Nephron (organoid): ENCODE results near the gene SLX1A.
"Not testable (repeated sequence)": the region's sequence is repeated elsewhere in the genome, so short reads cannot be mapped to it uniquely, and the experiment has no call there.

Experiments
- H3K27ac Mint-ChIP-seq, 3 experiments: 2 replicates each; pipeline ENCODE4 v1.8.0; 2020; ENCODE audit warnings: mixed read lengths in 3 of 3, mild to moderate bottlenecking in 2 of 3, moderate library complexity in 1 of 3
- H3K27me3 Mint-ChIP-seq: 2 replicates; pipeline ENCODE4 v1.8.0; 2021; ENCODE audit warnings: low read depth, mild to moderate bottlenecking, moderate library complexity, mixed read lengths
- H3K36me3 Mint-ChIP-seq: 2 replicates; pipeline ENCODE4 v1.8.0; 2020; ENCODE audit warnings: low read depth, mixed read lengths
- H3K4me1 Mint-ChIP-seq: 2 replicates; pipeline ENCODE4 v1.8.0; 2020; ENCODE audit warnings: mixed read lengths
- H3K4me3 Mint-ChIP-seq, 3 experiments: 2 replicates each; pipeline ENCODE4 v1.8.0; 2020; ENCODE audit warnings: mild to moderate bottlenecking in 3 of 3, mixed read lengths in 3 of 3, moderate library complexity in 2 of 3
- H3K9me3 Mint-ChIP-seq: 2 replicates; pipeline ENCODE4 v1.8.0; 2020; ENCODE audit warnings: mixed read lengths
- CTCF ChIP-seq, 3 experiments: fragments of 200-600 bp; sonication (generic); IDR thresholded peaks; one replicate each; pipeline ENCODE4 v1.5.0; 2021; ENCODE audit warnings: antibody characterized with exemption in 3 of 3; ENCODE audit not compliant: unreplicated experiment in 3 of 3

The SLX1A gene

GRCh38 chr16:30193615-30194014 is at the start of gene SLX1A, which contains the start of gene BOLA2B:
Gene SLX1A (plus strand): TSS chr16:30193875. CDS start chr16:30194085, 210 bp downstream.
Gene BOLA2B (minus strand): TSS chr16:30193666. CDS start chr16:30193595, 71 bp downstream.
- not testable (repeated sequence) for H3K9me3 Mint-ChIP-seq, H3K27me3 Mint-ChIP-seq, H3K4me3 Mint-ChIP-seq, H3K36me3 Mint-ChIP-seq, H3K4me1 Mint-ChIP-seq, H3K27ac Mint-ChIP-seq

- Mint-ChIP-seq H3K9me3 (peaks cover 9% of the 10 kb centered on the region), H3K27ac (no peak overlapping the region), H3K27me3 (peaks cover 8% of the 10 kb centered on the region), H3K36me3 (no peaks in the 10 kb centered on the region), H3K4me1 (no peaks in the 10 kb centered on the region), H3K4me3 (no peak overlapping the region)
- TF ChIP-seq CTCF (IDR thresholded peaks at IDR 0.05; ENCODE audit: unreplicated experiment in 3 of 3), result no peak
Measured at GRCh38 chr16:30144017-30144416, 49.7 kb upstream of the SLX1A start.

GRCh38 chr16:30144917-30145316 is 48.8 kb upstream of the SLX1A start:
- no peak overlapping the region for H3K27ac Mint-ChIP-seq
- H3K4me1 Mint-ChIP-seq, result no peaks in the 10 kb centered on the region
- H3K27me3 Mint-ChIP-seq, result peaks cover 8% of the 10 kb centered on the region
- H3K36me3 Mint-ChIP-seq, result no peaks in the 10 kb centered on the region
- no peak for TF ChIP-seq CTCF (IDR thresholded peaks at IDR 0.05; ENCODE audit: unreplicated experiment in 3 of 3)
- no peak overlapping the region for H3K4me3 Mint-ChIP-seq
- peaks cover 14% of the 10 kb centered on the region for H3K9me3 Mint-ChIP-seq

- Mint-ChIP-seq H3K4me1 (no peaks in the 10 kb centered on the region), H3K36me3 (no peaks in the 10 kb centered on the region), H3K4me3 (no peak overlapping the region), H3K9me3 (peaks cover 14% of the 10 kb centered on the region), H3K27ac (no peak overlapping the region), H3K27me3 (peaks cover 8% of the 10 kb centered on the region)
- TF ChIP-seq CTCF (IDR thresholded peaks at IDR 0.05; ENCODE audit: unreplicated experiment in 3 of 3), result no peak
Measured at GRCh38 chr16:30145657-30146056, 48.0 kb upstream of the SLX1A start.

GRCh38 chr16:30147843-30148510 is 45.7 kb upstream of the SLX1A start:
- TF ChIP-seq CTCF (IDR thresholded peaks at IDR 0.05; ENCODE audit: unreplicated experiment in 3 of 3), result no peak
- no peak overlapping the region for H3K27ac Mint-ChIP-seq
- no peaks in the 10 kb centered on the region for H3K36me3 Mint-ChIP-seq
- H3K4me3 Mint-ChIP-seq, result no peak overlapping the region
- H3K27me3 Mint-ChIP-seq, result peaks cover 4% of the 10 kb centered on the region
- H3K4me1 Mint-ChIP-seq, result no peaks in the 10 kb centered on the region
- peaks cover 16% of the 10 kb centered on the region for H3K9me3 Mint-ChIP-seq

- Mint-ChIP-seq H3K4me3 (no peak overlapping the region), H3K9me3 (peaks cover 19% of the 10 kb centered on the region), H3K36me3 (no peaks in the 10 kb centered on the region), H3K4me1 (no peaks in the 10 kb centered on the region), H3K27ac (no peak overlapping the region), H3K27me3 (no peaks in the 10 kb centered on the region)
- TF ChIP-seq CTCF (IDR thresholded peaks at IDR 0.05; ENCODE audit: unreplicated experiment in 3 of 3), result no peak
Measured at GRCh38 chr16:30149250-30149930, 44.3 kb upstream of the SLX1A start.
